OCI-LY1 (cell line): ENCODE measurements around the gene RASL10B.

Experiments
- EZH2 ChIP-seq: fragments of 200-600 bp; sonication (generic), shearing (Covaris generic); IDR thresholded peaks from 2 replicates; pipeline ENCODE4 v1.8.0; 2017; ENCODE audit warnings: borderline replicate concordance, mixed run types, mild to moderate bottlenecking, antibody characterized with exemption, low read length, moderate library complexity, mixed read lengths
- TF ChIP-seq, protein P1 (sequence below): fragments of 200-600 bp; sonication (generic), shearing (Covaris generic); IDR thresholded peaks from 2 replicates; pipeline ENCODE4 v1.5.1; 2017; ENCODE audit warnings: mild to moderate bottlenecking, antibody characterized with exemption, low read length, moderate library complexity, mixed read lengths

DNA sequence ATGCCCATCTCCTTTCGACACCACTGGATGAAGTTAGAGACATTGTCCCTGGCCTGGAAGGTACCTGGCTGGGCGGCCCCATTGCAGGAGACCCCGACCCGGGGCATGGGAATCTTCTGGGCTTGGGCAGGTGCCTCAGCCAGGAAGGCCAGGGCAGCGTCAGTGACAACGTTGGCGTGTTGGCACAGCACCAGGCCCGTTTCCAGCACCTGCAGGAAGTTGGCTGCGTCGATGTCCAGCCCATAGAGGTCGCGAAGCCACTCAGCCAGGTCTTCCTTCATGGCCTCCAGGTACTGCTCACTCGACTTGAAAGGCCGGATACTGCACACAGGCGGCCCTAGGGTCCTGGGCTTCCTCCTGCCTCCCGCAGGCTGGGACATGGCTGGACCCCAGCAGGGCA lies 21.0 kb downstream of the RASL10B start:
- TF ChIP-seq, protein P1, sequence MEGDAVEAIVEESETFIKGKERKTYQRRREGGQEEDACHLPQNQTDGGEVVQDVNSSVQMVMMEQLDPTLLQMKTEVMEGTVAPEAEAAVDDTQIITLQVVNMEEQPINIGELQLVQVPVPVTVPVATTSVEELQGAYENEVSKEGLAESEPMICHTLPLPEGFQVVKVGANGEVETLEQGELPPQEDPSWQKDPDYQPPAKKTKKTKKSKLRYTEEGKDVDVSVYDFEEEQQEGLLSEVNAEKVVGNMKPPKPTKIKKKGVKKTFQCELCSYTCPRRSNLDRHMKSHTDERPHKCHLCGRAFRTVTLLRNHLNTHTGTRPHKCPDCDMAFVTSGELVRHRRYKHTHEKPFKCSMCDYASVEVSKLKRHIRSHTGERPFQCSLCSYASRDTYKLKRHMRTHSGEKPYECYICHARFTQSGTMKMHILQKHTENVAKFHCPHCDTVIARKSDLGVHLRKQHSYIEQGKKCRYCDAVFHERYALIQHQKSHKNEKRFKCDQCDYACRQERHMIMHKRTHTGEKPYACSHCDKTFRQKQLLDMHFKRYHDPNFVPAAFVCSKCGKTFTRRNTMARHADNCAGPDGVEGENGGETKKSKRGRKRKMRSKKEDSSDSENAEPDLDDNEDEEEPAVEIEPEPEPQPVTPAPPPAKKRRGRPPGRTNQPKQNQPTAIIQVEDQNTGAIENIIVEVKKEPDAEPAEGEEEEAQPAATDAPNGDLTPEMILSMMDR = no peak
- TF ChIP-seq EZH2 = no peak
